Neuron (in vitro differentiated cells): Measurements from ENCODE around the gene GOLGA8B.
"Not testable (repeated sequence)": the region's sequence is repeated elsewhere in the genome, so short reads cannot be mapped to it uniquely, and the experiment has no call there.

Experiments used
- H2AFZ ChIP-seq: one replicate; pipeline ENCODE4 v1.6.1; 2013; ENCODE audit warnings: low read depth, mild to moderate bottlenecking, inconsistent platforms, low read length, moderate library complexity
- H3K27me3 ChIP-seq: one replicate; pipeline ENCODE4 v1.6.1; 2013; ENCODE audit warnings: low read length; ENCODE audit not compliant: insufficient read depth
- H3K36me3 ChIP-seq: one replicate; pipeline ENCODE4 v1.6.1; 2013; ENCODE audit warnings: low read length; ENCODE audit not compliant: insufficient read depth
- H3K4me1 ChIP-seq: one replicate; pipeline ENCODE4 v1.6.1; 2013; ENCODE audit warnings: low read length; ENCODE audit not compliant: insufficient read depth
- H3K4me3 ChIP-seq: 2 replicates; pipeline ENCODE4 v1.5.1; 2013; ENCODE audit warnings: mild to moderate bottlenecking, low read length, moderate library complexity
- H3K9me3 ChIP-seq: one replicate; pipeline ENCODE4 v1.6.1; 2013; ENCODE audit warnings: low read length

Gene GOLGA8B

DNA sequence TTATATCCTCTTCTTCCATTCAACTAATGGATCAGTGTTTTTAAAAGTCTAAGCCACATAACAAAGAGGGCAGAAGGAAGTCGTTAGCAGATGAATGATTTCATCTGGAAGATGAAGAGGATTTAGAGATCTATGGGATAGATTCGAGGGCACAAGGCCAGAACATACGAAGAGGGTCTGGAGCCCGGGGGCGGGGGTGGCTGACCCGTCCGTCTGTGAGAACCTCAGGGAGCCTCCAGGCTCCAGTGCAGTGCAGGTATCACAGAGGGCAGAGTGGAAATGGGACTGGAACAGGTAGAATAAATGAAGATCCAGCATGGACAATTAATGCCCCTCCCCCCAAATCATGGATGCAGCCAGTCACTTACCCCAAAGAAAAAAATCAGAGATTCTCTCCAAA, 1.5 kb upstream of the GOLGA8B start:
- Histone ChIP-seq H3K9me3 (no peaks in the 10 kb centered on the region), H3K27me3 (no peaks in the 10 kb centered on the region), H3K4me1 (peaks cover 4% of the 10 kb centered on the region), H3K36me3 (no peaks in the 10 kb centered on the region), H3K4me3 (no peak overlapping the region), H2AFZ (no peak overlapping the region)

DNA sequence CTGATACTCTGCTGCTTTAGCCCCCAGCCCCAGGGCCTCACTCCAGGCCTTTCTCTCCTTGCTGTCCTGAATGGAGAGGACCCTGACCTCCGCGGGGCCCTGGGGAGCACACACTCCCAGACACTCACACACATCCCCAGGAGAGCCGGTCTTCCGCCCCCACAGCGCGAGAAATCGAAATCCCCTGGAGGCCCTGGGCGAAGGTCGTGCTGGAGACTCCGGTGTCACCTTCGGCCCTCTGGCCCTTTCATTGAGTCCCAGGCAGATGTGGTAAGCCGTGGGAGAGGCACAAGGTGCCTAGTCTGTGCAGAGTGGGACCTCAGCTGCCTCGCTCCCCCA, 848 bp upstream of the GOLGA8B start:
- Histone ChIP-seq H3K4me1 (peaks cover 4% of the 10 kb centered on the region), H2AFZ (peak overlapping the region; percentile 92), H3K9me3 (no peaks in the 10 kb centered on the region), H3K27me3 (no peaks in the 10 kb centered on the region), H3K36me3 (no peaks in the 10 kb centered on the region), H3K4me3 (peak overlapping the region; percentile 69)

DNA sequence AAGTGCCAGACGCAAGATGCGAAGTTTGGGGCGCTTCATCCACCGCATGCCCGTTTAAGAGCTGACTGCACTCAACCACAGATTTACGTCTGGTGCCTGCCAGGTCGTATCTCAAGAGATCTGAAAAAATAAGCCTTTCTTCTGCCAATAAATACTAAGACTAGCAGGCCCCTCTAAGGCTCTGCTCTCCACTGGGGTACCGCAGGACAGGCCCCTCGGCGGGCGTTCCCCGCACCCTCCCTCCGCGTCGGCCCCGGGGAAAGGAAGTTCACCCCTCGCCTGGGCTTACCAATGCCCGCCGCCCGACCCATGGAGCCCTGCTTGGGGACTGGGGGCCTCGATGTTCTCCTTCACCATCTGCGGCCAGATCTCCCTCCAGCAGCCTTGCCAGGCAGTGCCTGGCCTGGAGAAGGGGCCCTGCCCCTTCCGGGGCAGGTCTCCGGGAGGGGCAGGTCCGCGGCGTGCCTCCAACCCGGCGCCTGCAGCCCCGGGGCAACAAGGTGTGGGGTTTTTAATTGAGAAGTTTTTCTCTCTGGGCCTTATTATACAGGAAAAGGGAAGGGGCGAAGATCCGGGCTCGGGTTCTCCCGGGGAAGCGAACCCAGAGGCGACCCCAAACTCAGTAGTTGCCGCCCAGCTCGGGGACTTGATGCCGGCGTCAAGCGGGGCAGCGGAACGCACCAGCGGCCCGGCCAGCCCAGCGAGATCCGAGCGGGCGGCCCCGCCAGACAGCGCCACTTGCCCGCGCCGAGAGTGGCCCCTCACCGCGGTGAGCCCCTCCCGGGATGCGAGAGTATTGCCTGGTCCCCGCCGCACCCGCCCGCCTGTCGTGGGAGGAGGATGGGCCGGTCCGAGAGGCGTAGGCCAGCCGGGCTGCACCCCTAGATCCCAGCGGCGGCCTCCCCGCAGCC, 735 bp downstream of the GOLGA8B start:
- Histone ChIP-seq H3K4me1 (peaks cover 4% of the 10 kb centered on the region), H3K36me3 (no peaks in the 10 kb centered on the region), H2AFZ (peak overlapping the region; percentile 92), H3K27me3 (no peaks in the 10 kb centered on the region), H3K9me3 (no peaks in the 10 kb centered on the region), H3K4me3 (peak overlapping the region; percentile 69)

DNA sequence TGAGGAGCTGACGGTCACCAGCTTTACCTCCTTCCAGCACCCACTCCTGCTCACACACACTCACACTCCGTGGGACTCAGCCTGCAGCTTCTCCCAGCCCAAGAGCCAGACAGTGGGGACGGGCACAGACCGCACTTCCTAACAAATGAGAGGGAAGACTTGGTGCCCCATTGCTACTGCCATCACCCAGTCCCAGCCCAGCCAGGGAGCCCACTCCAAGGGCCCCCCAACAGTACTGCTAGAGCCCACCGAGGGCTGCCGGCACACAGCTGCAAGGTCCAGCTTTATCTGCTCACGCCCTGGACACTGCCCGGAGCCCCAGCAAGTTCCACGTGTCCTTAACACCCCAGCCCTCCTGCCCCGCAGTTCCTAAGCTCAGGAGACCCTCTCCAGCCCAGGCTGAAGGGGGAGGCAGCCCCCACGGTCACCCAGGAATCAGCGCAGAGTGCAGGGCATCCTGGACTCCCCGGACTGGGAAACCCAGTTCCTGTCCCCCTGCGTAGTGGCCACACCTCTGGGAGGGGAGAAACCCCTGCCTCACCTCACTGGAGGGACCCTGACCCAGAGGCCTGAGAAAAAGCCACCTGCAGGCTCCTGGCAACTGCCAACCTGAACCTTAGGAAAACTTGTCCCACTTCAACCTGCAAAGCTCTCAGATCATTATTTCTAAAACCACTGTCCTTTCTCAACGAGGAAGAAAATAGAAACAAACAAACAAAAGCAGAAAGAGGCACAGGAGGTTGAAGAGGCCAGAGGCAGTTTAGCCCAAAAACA, 1.6 kb downstream of the GOLGA8B start:
- Histone ChIP-seq H3K4me3 (peak overlapping the region; percentile 69), H2AFZ (peak overlapping the region; percentile 92)
- not testable (repeated sequence) for H3K36me3 ChIP-seq, H3K27me3 ChIP-seq, H3K9me3 ChIP-seq, H3K4me1 ChIP-seq

- no peak overlapping the region for H3K4me3 ChIP-seq
- no peak overlapping the region for H2AFZ ChIP-seq
These were observed 2.4 kb downstream of the GOLGA8B start for GRCh38 chr15:34581043-34581365.

GRCh38 chr15:34580251-34581042, 3.0 kb downstream of the GOLGA8B start:
- not testable (repeated sequence) for H3K36me3 ChIP-seq, H3K4me3 ChIP-seq, H2AFZ ChIP-seq, H3K27me3 ChIP-seq, H3K9me3 ChIP-seq, H3K4me1 ChIP-seq

More at GRCh38 chr15:34581043-34581365, 2.4 kb downstream of the GOLGA8B start:
- peaks cover 4% of the 10 kb centered on the region for H3K4me1 ChIP-seq
- H3K36me3 ChIP-seq = no peaks in the 10 kb centered on the region
- no peaks in the 10 kb centered on the region for H3K27me3 ChIP-seq
- H3K9me3 ChIP-seq = no peaks in the 10 kb centered on the region

GRCh38 chr15:34578283-34578674, 5.2 kb downstream of the GOLGA8B start:
- Histone ChIP-seq H2AFZ (no peak overlapping the region), H3K27me3 (no peaks in the 10 kb centered on the region), H3K4me1 (no peaks in the 10 kb centered on the region), H3K36me3 (no peaks in the 10 kb centered on the region), H3K9me3 (no peaks in the 10 kb centered on the region), H3K4me3 (no peak overlapping the region)

DNA sequence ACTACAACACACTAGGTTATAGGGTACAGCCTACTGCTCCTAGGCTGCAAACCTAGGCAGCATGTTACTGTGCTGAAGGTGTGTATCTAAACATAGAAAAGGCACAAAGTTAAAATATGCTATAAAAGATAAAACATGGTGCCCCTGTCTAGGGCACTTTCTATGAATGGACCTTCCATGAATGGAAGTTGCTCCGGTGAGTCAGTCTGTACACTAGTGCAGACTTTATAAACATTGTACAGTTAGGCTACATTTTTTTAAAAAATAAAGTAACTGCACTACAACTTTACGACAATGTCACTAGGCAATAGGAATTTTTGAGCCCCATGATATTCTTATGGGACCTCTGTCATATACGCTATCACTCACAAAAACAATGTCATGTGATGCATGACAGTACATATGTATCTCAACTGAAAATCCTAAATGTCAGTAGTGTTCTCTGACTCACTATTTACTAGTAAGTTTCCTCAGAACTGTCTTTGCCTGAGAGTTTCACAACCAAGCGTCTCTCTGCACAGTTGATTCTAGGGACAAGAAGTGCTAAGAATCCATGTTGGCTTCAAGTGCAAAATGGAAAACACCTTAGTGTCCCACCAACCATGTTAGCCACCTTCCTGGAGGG, 5.7 kb downstream of the GOLGA8B start:
- H3K9me3 ChIP-seq, H3K27me3 ChIP-seq, H3K36me3 ChIP-seq, H3K4me3 ChIP-seq, H2AFZ ChIP-seq, H3K4me1 ChIP-seq: not testable (repeated sequence)

DNA sequence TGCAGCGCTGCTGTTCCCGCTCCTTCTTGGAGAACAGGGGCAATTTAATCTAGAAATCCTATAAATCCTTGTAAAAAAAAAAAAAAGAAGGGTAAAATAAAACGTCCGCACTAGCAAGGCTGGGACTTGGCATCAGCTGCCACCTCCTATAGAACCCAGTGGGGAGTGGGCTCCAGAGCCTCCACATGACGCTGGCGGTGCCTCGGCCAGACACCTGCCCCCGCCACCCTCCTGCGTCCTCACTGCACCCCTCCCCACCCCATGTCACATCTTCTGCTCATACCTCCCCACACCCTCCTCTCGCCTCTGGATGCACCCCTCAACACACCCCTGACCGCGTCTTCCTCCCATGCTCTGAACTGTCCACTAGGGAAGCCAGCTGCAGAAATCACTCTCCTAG, 8.4 kb downstream of the GOLGA8B start:
- H3K27me3 ChIP-seq, H3K36me3 ChIP-seq, H3K4me1 ChIP-seq, H3K4me3 ChIP-seq, H2AFZ ChIP-seq, H3K9me3 ChIP-seq: not testable (repeated sequence)

- not testable (repeated sequence) for H2AFZ ChIP-seq, H3K9me3 ChIP-seq, H3K27me3 ChIP-seq, H3K36me3 ChIP-seq, H3K4me3 ChIP-seq, H3K4me1 ChIP-seq
These were observed 10.5 kb downstream of the GOLGA8B start for GRCh38 chr15:34572921-34573320.

GRCh38 chr15:34572019-34572641, 11.3 kb downstream of the GOLGA8B start:
- H3K4me3 ChIP-seq, H3K9me3 ChIP-seq, H2AFZ ChIP-seq, H3K36me3 ChIP-seq, H3K27me3 ChIP-seq, H3K4me1 ChIP-seq: not testable (repeated sequence)

DNA sequence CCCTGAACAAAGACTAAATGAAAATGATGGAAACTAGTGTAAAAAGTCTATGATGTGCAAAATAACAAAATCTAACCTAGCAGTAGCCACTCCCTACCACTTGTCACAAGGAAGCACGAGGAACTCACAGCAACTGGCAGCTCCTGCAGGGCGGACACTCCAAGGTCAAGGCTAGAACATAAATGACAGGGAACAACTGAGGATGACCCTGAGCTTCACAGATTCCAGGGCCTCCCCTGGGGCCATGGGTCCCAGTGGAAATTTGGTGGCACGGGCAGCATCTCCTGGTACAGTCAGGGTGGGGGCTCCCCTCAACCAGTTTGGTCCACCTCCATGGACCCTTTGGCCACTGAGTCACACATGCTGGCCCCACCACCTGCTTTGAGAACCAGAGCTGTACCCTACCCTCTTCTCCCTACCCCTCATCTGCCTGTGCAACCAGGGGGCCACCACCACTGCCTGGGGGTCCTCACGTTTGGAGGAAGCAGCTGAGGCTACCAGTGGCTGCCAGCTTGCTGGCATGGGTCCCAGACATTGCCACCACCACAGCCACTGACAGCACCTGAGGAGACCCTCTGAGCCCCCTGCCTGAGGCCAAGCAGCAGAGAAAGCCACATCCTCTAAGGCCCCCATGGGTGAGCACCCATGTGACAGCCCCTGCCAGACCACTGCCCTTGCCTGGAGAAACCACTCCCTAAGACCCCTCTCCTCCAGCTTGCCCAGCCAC, 13.6 kb downstream of the GOLGA8B start:
- not testable (repeated sequence) for H3K36me3 ChIP-seq, H3K27me3 ChIP-seq, H3K4me3 ChIP-seq, H3K4me1 ChIP-seq, H2AFZ ChIP-seq, H3K9me3 ChIP-seq
